Stimulated activated CD8-positive, alpha-beta memory T cell treated with anti-CD3 and anti-CD28 coated beads, Interleukin-15, amount 100 ng/mL, for 1 hour (primary cell): Measurements from ENCODE around the gene MINDY1.

Experiments used
- DNase-seq: peaks from one replicate; pipeline ENCODE4 v3.0.0-alpha.2; 2020; ENCODE audit warnings: low read depth

Gene MINDY1

DNA sequence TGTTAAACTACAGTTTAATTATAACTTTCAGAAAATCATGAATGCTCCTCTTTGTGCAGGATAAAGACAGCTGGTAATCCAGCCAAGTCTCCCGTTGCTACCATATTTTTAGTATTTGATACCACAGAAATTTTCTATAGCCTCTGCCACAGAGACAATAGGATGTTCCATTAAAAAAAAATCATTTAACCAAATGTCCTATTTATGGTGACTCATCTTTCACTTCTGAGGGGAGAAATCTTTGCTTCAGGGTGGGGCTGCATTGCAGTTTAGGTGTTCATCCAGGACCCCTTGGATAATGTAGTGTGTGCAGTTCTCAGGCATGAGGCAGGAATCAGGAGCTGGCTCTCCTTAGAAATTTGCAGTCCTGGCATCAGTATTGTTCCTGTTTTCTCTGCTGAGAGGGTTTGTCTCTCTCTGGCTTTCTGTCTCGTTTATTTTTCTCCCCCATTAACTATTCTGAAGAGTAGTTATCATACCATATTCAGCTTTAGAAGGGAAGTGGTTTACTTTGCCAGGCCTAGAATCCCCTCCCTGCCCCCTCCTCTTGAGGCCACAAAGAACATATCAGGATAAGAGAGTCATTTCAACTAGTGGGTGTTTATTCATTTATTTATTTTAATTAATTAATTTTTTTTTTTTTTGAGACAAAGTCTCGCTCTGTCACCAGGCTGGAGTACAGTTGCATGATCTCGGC, 4.6 kb upstream of the MINDY1 start:
- DNase-seq = no peak

DNA sequence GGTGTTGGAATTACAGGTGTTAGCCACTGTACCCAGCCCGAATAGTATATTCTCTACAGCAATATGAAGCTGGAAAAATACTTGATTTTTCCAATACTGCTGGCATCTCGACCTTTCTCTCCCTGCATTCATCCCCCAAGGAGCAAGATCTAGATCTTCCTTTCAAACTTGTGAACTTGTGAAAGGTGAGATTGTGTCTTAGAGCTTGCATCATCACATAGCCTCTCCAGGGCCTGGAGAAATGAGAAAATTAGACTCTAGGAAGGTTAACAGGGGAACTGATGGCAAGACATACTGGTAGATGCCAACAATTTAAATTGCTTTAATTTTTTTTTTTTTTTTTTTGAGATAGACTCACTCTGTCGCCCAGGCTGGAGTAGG, 3.6 kb upstream of the MINDY1 start:
- DNase-seq = no peak

DNA sequence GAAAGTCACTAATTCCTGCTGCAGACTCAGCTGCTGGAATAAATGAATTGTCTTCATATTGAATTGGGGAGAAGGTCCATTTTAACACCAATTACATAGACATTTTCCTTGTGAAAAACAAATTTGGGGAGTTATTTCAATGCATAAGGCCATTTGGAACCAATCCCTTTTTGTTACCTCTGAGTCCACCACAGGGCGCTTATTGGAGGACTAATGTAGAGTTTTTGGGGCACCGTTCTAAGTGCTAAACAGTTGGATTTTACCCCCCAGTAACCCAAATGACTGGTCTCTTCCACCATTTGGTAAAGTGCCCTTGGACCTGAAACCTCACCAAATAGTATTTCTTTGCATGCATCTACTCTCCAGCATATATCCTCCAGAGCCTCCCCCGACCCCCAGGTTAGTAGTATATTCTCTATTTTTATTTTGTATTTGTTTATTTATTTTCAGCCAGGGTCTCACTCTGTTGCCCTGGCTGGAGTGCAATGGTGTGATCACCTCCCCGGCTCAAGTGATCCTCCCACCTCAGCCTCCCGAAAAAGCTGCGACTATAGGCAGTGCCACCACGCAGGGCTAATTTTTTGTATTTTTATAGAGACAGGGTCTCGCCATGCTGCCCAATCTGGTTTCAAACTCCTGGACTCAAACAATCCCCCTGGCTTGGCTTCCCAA, 3.1 kb upstream of the MINDY1 start:
- no peak for DNase-seq

- DNase-seq = no peak
Observed at GRCh38 chr1:151009206-151009587, 2.5 kb upstream of the MINDY1 start.

- peak; percentile 94 for DNase-seq
Observed at GRCh38 chr1:151008244-151009205, 1.8 kb upstream of the MINDY1 start, which contains the start of gene PRUNE1. TSS of gene PRUNE1 (plus strand) at chr1:151008449. CDS start at chr1:151008633, 184 bp downstream.

GRCh38 chr1:151007853-151008243, 1.1 kb upstream of the MINDY1 start:
- no peak for DNase-seq

GRCh38 chr1:151005729-151006319, 878 bp downstream of the MINDY1 start:
- DNase-seq = no peak

DNA sequence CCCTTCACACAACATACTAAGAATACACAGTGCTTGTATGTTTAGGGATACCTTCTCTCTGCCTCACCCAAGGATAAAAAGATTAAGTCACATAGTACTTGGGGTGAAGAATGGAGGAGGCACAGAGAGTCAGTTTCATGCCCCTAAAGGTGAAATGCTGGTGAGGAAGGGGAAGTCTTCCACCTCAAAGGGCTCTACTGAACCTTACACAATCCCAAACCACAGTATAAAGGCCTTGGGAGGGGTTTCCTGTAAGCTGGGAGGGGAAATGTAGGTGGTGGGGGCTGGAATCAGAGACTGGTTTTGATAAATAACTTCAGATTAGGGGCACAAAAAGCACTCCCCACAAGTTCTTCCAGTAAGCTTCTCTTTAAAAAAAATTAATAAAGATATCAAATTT, 3.5 kb downstream of the MINDY1 start:
- no peak for DNase-seq

DNA sequence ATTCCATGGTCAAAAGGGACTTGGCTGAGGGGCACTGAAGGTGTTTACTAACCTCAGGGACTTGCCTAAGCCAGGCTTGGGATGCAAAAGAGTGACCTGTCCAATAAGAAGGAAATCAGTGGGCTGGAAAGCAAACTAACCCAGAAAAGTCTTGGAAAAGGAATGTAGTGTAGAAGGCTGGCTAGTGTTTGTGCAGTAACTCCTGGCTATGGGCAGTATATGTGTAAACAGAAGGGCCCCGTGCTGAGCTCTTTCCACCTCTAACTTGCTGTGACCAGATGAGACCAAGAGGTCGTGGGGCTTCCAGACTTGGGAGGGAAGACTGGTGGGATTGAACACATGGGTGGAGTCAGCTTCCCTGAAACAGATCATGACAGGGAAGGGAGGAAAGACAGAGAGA, 4.1 kb downstream of the MINDY1 start:
- DNase-seq = no peak

DNA sequence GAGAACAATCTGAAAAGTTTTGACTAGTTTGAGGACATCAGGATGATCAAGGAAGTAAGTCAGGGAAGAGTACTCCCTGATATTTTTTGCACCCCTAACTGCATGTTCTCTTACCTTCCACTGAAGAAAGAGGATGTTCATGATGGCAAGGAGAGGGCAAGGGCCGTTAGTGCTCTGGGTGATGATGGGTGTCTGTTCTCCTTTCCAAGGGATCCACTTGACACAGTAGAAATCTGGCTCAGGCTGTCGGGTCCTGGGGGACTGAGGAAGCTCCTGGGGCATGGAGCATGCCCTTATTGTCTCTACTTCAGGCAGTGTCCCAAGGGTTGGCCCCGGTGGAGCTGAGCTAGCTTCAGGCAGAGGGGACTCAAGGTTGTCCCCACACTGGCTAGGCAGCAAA, 4.7 kb downstream of the MINDY1 start:
- no peak for DNase-seq

DNA sequence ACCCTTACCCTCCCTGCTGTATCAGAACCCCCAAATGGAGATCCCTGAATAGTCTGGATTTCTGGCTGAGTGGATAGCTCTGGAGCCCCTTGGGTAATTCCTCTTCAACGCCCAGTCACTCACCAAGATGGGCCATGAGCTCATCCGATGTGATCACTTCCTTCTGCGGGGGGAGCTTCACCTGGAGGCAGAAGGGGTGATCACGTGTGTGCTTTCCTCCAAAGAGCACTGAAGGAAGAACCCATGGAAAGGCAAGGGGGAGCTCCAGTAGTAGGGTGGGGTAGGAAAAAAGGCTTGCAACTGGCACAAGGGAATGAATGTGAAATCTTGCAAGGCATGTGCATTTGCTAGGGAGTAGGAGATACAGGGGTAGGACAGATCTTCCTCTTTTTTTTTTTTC, 5.1 kb downstream of the MINDY1 start:
- DNase-seq = no peak

DNA sequence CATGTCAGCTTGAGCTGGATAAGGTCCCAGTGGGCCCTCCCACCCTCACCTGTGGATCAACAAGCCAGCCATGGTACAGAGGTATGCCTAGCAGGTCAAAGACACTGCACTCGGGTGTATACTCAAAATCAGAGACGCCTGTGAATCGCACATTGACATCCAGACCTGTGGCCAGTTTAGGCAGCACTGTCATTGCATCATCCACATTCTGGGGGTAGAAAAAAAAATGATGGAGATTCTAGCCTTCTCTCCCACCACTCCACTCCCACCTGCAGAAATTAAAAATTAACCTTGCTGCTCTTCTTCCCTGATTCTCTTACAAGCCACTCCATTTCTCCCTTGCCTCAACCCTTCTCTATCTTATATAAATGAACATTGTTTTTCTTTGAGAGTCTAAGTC, 6.3 kb downstream of the MINDY1 start:
- no peak for DNase-seq

GRCh38 chr1:150999926-151000325, 6.8 kb downstream of the MINDY1 start:
- no peak for DNase-seq

- DNase-seq = no peak
Observed at GRCh38 chr1:150999051-150999674, 7.5 kb downstream of the MINDY1 start.

DNA sequence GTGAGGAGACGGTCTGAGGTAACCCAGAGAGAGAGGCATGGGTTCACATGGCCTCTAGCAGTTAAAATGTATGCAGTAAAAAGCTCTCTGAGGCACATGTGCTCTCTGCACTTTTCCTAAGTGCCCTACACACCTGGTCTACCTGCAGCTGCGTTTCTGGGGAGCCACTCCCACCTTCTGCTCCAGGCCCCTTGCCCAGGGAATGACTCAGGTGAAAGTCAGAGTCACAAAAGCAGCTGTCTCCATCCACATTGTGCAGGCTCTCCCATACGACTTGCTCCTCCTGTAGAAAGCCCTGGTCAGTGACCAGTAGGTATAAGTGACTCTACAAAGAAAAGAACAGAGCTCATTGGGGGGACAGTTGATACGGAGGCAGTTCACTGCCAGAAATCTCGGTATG, 8.8 kb downstream of the MINDY1 start:
- no peak for DNase-seq

- no peak for DNase-seq
Observed at GRCh38 chr1:150997126-150997872, 9.4 kb downstream of the MINDY1 start.

GRCh38 chr1:150995896-150996295, 10.8 kb downstream of the MINDY1 start:
- no peak for DNase-seq

DNA sequence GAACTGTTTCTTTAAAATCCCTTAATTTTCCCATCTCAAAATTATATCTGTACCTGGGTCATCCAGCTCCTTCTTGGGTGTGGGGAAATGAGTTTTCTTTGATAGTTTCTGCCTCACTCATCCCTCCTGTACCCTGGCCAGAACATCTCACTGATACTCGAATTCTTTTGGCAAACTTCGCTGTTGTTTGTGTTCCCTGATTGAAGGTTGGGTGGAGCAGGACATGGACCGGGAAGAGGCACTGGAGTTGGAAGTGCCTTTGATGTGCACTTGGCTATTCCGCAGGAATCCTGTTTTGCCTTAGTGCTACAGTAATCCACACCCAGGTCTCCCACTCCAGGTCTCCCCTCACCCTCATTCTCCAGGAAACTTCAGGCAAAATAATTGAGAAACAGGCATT, 11.2 kb downstream of the MINDY1 start:
- no peak for DNase-seq

DNA sequence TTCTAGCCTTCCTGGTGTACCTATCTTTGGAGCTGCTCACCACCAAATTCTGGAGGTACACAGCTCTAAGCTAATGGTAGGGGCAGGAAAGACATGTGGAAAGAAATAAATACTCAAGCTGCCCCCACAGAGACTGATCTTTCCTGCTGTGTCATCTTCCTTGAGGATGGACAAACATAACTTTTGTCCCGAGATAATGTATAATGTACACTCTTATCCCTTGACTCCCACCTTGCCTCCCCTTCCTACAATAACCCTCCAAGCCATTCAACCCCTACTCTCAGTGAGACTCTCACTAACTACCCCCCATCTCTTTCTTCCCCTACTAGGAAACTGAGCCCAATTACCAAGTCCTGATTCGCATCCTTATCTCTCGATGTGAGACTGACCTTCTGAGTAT, 12.5 kb downstream of the MINDY1 start:
- DNase-seq = no peak

DNA sequence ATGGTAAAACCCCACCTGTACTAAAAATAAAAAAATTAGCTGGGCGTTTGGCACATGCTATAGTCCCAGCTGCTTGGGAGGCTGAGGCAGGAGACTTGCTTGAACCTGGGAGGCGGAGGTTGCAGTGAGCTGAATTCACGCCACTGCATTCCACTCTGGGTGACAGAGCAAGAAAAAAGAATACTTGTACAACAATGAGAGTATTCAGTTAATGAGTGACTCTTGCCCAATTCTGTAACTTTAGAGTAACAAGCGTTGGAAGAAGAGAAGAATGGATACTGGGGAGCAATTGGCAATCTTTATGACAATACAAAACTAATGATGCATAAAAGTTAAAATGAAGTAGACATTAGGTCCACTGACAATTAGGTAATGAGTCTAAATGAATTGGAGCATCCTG, 14.1 kb downstream of the MINDY1 start:
- no peak for DNase-seq

DNA sequence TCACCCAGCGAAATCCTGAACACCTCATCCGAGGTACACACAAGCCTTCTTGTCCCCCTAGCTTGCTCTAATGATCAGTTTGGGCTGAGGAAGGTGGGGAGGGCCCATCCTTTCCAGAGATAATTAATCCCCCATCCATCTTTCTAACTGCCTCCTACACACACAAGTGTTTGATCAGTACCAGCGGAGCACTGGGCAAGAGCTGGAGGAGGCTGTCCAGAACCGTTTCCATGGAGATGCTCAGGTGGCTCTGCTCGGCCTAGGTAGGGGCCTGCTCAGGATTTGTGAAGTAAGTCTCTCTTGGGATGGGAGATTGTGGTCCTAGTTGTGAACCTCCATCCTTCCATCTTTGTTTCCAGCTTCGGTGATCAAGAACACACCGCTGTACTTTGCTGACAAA, 18.8 kb downstream of the MINDY1 start:
- no peak for DNase-seq
